Ectodermal cell (in vitro differentiated cells): Measurements from ENCODE around the gene KLHL3.

ENCODE experiments used
- H3K27ac ChIP-seq: 2 replicates; pipeline ENCODE4 v1.7.0; 2013; ENCODE audit warnings: mild to moderate bottlenecking, low read depth, low read length; ENCODE audit not compliant: insufficient read depth, poor library complexity, severe bottlenecking
- H3K27me3 ChIP-seq: 2 replicates; pipeline ENCODE4 v1.7.0; 2013; ENCODE audit warnings: mild to moderate bottlenecking, low read length; ENCODE audit not compliant: insufficient read depth, control insufficient read depth, poor library complexity, severe bottlenecking
- H3K36me3 ChIP-seq: one replicate; pipeline ENCODE4 v1.7.0; 2013; ENCODE audit warnings: low read length; ENCODE audit not compliant: control insufficient read depth, insufficient read depth
- H3K4me1 ChIP-seq: one replicate; pipeline ENCODE4 v1.7.0; 2013; ENCODE audit warnings: low read length; ENCODE audit not compliant: control insufficient read depth, insufficient read depth
- H3K4me3 ChIP-seq: 2 replicates; pipeline ENCODE4 v1.7.0; 2013; ENCODE audit warnings: low read depth, low read length, control low read depth; ENCODE audit not compliant: insufficient read depth
- H3K9me3 ChIP-seq: 2 replicates; pipeline ENCODE4 v1.7.0; 2013; ENCODE audit warnings: mild to moderate bottlenecking, low read length, moderate library complexity; ENCODE audit not compliant: control insufficient read depth
- WGBS, 2 experiments: methylation state at CpG; one replicate each; pipeline ENCODE4 v1.1.7; 2013; ENCODE audit warnings: missing lambda C conversion rate in 2 of 2; 5-methylcytosine and 5-hydroxymethylcytosine counted together

Gene KLHL3

GRCh38 chr5:137636830-137637714 lies 98.8 kb downstream of the KLHL3 start:
- H3K36me3 ChIP-seq, result no peaks in the 10 kb centered on the region
- H3K4me1 ChIP-seq, result no peaks in the 10 kb centered on the region
- 95 to 96% methylated on average over 15 of the region's 15 CpGs for WGBS, 2 experiments
- H3K27me3 ChIP-seq, result no peaks in the 10 kb centered on the region
- no peaks in the 10 kb centered on the region for H3K9me3 ChIP-seq
- H3K27ac ChIP-seq, result no peak overlapping the region
- no peak overlapping the region for H3K4me3 ChIP-seq

DNA sequence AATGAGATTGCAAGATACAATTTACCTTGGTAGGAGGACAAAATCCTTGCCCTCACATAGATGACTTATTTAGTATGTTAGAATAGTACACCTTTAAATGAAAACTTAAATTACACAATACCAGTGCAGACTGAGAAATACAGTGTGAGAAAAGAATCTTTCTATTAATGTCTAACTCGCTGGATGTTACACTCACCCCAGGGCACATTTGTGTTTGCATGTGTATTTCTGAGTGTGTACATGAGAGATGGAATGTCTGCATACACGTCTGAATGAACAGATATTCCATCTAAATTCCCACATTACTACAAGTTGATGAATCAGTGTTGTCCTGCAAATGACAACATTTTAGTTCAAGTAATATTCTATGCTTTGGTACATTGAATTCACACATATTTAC lies 99.8 kb downstream of the KLHL3 start:
- Histone ChIP-seq H3K9me3 (peaks cover 4% of the 10 kb centered on the region), H3K36me3 (no peaks in the 10 kb centered on the region), H3K27me3 (no peaks in the 10 kb centered on the region), H3K4me3 (no peak overlapping the region), H3K4me1 (peaks cover 4% of the 10 kb centered on the region), H3K27ac (no peak overlapping the region)
- WGBS, 2 experiments, result 74 to 100% methylated on average over 1 to 2 of the region's 2 CpGs

DNA sequence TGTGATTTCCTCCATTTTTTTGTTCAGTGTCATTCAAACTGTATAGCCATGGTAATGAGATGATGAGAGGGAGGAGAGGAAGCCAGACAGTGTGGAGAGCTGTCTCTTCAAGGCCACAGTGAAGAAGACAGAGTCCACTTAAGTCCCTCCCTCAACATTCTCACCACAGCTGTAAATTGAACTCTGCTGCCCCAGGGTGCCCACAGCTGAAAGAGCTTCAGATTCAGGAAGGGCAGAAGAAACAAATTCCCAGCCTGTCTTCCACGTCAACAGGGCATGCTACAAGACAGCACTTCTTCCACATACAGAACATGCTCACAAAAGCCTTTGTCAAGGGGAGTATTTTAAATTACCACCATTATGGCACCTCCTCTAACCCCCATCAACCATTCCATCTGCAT lies 100.4 kb downstream of the KLHL3 start:
- Histone ChIP-seq H3K4me1 (peaks cover 7% of the 10 kb centered on the region), H3K9me3 (peaks cover 4% of the 10 kb centered on the region), H3K4me3 (no peak overlapping the region), H3K27me3 (no peaks in the 10 kb centered on the region), H3K36me3 (no peaks in the 10 kb centered on the region), H3K27ac (no peak overlapping the region)
- 29 to 51% methylated on average over 1 of the region's 1 CpG for WGBS, 2 experiments

GRCh38 chr5:137633896-137634295 lies 102.0 kb downstream of the KLHL3 start:
- Histone ChIP-seq H3K27me3 (no peaks in the 10 kb centered on the region), H3K36me3 (no peaks in the 10 kb centered on the region), H3K9me3 (peaks cover 4% of the 10 kb centered on the region), H3K4me3 (no peak overlapping the region), H3K4me1 (peaks cover 7% of the 10 kb centered on the region), H3K27ac (no peak overlapping the region)
- WGBS, 2 experiments, result 92 to 95% methylated on average over 9 of the region's 9 CpGs

DNA sequence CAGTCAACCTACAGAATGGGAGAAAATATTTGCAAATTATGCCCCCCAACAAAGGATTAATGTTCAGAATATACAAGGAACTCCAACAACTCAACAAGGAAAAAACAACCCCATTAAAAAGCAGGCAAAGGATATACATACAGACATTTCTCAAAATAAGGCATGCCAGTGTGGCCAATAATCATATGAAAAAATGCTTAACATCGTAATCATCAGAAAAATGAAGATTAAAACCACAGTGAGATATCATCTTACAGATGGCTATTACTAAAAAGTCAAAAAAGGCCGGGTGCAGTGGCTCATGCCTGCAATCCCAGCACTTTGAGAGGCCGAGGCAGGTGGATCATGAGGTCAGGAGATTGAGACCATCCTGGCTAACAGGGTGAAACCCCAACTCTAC lies 103.2 kb downstream of the KLHL3 start:
- Histone ChIP-seq H3K36me3 (no peaks in the 10 kb centered on the region), H3K27ac (no peak overlapping the region), H3K27me3 (no peaks in the 10 kb centered on the region), H3K4me3 (no peak overlapping the region), H3K4me1 (peaks cover 7% of the 10 kb centered on the region), H3K9me3 (peaks cover 4% of the 10 kb centered on the region)
- 84 to 98% methylated on average over 3 of the region's 3 CpGs for WGBS, 2 experiments

GRCh38 chr5:137631453-137631852 lies 104.4 kb downstream of the KLHL3 start:
- 100% methylated on average over 1 of the region's 2 CpGs for WGBS, 2 experiments
- Histone ChIP-seq H3K27ac (no peak overlapping the region), H3K4me1 (peaks cover 7% of the 10 kb centered on the region), H3K4me3 (no peak overlapping the region), H3K36me3 (no peaks in the 10 kb centered on the region), H3K27me3 (no peaks in the 10 kb centered on the region), H3K9me3 (peaks cover 4% of the 10 kb centered on the region)

DNA sequence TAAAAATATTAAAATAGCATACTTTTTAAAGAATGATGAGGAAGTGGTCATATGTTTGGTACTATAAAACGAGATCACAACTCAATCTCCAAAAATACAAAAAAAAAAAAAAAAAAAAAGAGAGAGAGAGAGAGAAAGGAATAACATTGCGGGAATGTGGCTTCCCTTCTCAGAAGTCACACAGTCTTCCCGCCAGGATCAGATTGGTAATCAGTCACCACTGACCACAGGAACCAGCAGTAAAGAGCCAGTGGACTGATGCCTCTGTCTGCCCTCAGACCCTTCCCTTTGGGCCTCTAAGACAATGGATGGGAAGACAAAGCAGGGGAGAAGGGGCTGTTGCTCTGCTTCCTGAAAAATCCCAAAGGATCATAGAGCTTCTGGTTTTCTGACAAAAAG lies 104.9 kb downstream of the KLHL3 start:
- Histone ChIP-seq H3K4me1 (peaks cover 7% of the 10 kb centered on the region), H3K27ac (no peak overlapping the region), H3K9me3 (peaks cover 4% of the 10 kb centered on the region), H3K4me3 (no peak overlapping the region), H3K27me3 (no peaks in the 10 kb centered on the region), H3K36me3 (no peaks in the 10 kb centered on the region)
- WGBS, 2 experiments, result 85 to 90% methylated on average over 2 of the region's 3 CpGs

DNA sequence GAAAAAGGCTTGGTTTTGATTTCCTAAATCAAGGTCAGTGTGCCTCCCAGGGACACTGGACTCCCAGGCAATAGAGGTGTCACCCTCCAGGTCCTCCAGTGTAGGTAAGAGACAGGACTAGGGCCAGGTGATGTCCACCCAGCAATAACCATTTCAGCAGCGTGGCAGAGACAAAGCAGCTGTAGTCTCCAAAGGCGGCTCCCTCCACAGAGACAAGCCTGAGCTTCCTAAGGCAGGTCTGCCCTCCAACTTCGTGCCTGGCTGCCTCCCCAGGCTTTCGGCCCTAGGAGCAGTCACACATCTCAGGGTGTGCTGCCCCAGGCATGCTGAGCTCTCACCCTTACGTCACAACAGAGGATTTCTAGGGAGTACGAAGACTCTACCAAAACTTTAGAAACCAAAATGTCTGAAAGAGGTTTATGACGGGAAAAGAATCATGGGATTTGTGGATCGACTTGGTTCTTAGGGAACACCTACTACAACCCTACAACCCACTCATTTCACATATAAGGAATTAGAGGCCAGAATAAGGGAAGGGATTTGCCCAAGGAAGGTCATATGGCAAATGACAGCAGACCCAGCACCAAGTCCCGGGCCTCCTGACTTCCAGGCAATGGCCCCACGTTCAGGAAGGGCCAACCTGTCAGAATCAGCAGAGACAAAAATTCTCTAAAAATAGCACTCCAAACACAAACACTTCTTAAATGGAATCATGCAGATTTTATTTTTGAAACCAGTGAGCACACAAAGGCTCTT lies 105.5 kb downstream of the KLHL3 start:
- Histone ChIP-seq H3K4me3 (no peak overlapping the region), H3K27me3 (no peaks in the 10 kb centered on the region), H3K9me3 (peaks cover 4% of the 10 kb centered on the region), H3K27ac (no peak overlapping the region), H3K4me1 (peaks cover 7% of the 10 kb centered on the region), H3K36me3 (no peaks in the 10 kb centered on the region)
- 80% methylated on average over 9 to 10 of the region's 10 CpGs for WGBS, 2 experiments

DNA sequence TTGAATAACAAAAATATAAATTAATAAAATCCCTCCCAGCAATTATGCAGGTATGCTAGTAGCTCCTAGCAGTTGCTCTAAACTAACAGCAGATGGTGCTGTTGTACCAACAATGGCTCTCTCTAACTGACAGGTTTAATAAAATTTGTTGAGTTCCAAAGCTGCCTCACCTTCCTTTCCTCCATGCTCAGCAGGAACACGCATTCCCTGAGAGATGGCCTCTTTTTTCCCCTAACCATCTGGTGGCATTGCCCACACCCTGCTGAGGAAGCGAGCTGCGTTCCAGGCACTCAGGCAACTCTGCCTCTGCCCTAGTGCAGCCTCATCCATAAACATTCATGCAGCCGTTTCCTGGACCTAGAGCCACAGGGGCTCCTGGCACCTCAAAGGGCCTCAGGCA lies 106.2 kb downstream of the KLHL3 start:
- Histone ChIP-seq H3K27me3 (no peaks in the 10 kb centered on the region), H3K4me1 (peaks cover 7% of the 10 kb centered on the region), H3K36me3 (no peaks in the 10 kb centered on the region), H3K4me3 (no peak overlapping the region), H3K27ac (no peak overlapping the region), H3K9me3 (peaks cover 4% of the 10 kb centered on the region)
- WGBS, 2 experiments, result 20 to 23% methylated on average over 4 of the region's 4 CpGs

DNA sequence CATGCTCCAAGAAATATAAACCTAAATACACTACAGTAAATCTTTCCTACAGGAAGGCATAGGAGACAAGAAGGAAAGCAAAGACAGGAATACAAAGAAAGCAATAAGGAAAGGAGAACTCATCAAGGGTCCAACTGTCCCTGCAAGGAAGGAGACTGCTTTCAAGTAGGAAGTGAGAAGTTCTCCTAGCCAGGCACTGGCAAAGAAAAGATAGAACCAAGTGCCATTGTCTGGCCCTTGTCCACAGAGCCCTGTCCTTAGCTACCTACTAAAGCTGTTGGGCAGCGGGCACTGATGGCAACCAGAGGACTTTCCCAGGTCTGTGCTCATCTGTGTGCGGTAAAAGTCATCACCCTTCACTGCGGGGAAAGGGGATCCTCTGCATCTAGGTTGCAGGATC lies 108.2 kb downstream of the KLHL3 start:
- no peak overlapping the region for H3K27ac ChIP-seq
- no peaks in the 10 kb centered on the region for H3K27me3 ChIP-seq
- no peaks in the 10 kb centered on the region for H3K36me3 ChIP-seq
- WGBS, 2 experiments, result 94 to 95% methylated on average over 3 of the region's 3 CpGs
- H3K4me3 ChIP-seq, result no peak overlapping the region
- H3K9me3 ChIP-seq, result peaks cover 4% of the 10 kb centered on the region
- peaks cover 7% of the 10 kb centered on the region for H3K4me1 ChIP-seq
